AG10803 (cell line): ENCODE results near the gene ZNF782.
"Not testable (repeated sequence)": the region's sequence is repeated elsewhere in the genome, so short reads cannot be mapped to it uniquely, and the experiment has no call there.

Experiments
- DNase-seq: peaks from one replicate; pipeline ENCODE4 v3.0.0; 2010; ENCODE audit warnings: low read depth
- H3K4me3 ChIP-seq: 2 replicates; pipeline ENCODE4 v1.5.1; 2011; ENCODE audit warnings: mild to moderate bottlenecking, low read length, control low read depth
- CTCF ChIP-seq: conservative IDR thresholded peaks from 2 replicates; pipeline ENCODE4 v1.5.1; 2011; ENCODE audit warnings: mild to moderate bottlenecking, low read length, control low read depth, inconsistent platforms

The ZNF782 gene

GRCh38 chr9:96867079-96867804, 12.9 kb upstream of the ZNF782 start:
- no peak for TF ChIP-seq CTCF
- DNase-seq: no peak
- H3K4me3 ChIP-seq: no peak overlapping the region

DNA sequence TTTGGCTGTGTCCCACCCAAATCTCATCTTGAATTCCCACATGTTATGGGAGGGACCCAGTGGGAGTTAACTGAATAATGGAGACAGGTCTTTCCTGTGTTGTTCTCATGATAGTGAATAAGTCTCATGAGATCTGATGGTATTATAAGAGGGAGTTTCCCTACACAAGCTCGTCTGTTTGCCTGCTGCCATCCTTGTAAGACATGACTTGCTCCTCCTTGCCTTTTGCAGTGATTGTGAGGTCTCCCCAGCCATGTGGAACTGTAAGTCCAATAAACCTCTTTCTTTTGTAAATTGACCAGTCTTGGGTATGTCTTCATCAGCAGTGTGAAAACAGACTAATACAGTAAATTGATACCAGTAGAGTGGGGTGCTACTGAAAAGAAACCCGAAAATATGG, 10.9 kb upstream of the ZNF782 start:
- not testable (repeated sequence) for DNase-seq, H3K4me3 ChIP-seq

DNA sequence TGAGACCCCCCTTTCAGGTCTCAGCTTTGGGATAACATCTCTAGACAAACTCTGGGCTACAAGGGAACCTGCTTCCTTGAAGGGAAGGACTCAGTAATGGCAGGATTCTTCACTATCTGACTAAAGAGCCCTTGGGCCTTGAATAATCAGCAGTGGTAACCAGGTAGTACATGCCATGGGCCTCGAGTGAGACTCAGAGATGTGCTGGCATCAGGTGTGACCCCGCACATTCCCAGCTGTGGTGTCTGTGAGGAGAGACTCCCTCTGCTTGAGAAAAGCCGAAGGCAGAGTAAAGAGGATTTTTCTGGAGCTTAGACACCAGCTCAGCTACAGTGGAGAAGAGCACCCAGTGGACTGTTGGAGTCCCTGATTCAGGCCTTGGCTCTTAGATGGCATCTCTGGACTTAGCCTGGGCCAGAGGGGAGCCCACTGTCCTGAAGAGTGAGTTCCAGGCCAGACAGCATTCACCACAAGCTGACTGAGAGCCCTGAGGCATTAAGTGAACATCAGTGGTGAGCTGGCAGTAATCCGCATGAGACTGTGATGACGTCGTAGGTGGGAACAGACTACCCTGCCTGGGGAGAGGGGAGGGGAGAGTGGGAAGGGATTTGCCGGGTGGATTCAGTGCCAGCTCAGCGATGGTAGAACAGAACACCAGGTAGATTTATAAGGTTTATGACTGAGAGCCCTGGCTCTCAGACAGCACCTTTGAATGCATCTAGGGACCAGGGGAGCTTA, 5.3 kb upstream of the ZNF782 start:
- DNase-seq: peak; percentile 20
- TF ChIP-seq CTCF: no peak
- no peak overlapping the region for H3K4me3 ChIP-seq

GRCh38 chr9:96858670-96859069, 4.4 kb upstream of the ZNF782 start:
- no peak overlapping the region for H3K4me3 ChIP-seq
- TF ChIP-seq CTCF: no peak
- no peak for DNase-seq

GRCh38 chr9:96858018-96858573, 3.8 kb upstream of the ZNF782 start:
- no peak overlapping the region for H3K4me3 ChIP-seq
- peak; percentile 29 for DNase-seq
- no peak for TF ChIP-seq CTCF

DNA sequence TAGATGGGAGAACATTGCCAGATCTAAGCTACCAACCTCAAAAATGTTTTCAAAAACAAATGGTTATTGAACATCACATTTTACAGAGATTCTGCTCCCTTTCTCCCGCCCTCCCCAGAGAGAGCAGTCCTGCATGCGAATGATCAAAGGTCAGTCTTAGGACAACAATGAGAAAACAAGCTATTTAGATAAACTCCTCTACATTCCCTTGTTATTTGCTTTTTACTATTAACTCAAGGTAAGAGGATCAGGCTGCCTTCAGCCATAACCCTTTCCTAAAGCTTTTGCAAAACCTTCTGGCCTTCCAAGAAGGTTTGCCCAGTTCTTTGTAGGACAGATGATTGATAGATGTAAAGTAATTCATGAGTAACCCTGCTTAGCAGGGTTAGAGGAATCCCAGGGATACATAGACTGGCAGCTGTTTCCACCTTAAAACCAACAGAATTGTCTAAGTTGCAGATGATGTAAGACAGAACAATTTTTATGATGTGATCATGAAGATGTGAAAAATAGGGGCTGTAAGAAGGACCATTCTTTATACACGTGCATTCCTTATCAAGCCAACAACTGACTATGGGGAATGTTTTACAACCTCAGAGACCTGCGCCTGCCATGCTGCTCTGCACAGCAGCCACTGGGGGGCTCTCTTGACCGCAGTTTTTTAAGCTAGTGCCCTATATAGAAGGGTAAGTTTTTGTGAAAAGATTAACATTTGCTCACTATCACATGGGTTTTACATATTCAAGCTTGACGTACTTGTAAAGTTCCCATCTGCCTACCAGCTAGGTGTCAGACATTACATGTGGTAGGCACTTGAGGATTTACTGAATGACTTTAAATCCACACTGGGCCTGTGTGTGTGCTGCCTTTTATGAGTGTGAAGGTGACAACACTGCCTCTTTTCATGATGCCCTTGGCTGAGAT, 2.3 kb upstream of the ZNF782 start:
- peak; percentile 65 for DNase-seq
- TF ChIP-seq CTCF: peak; percentile 96
- H3K4me3 ChIP-seq: no peak overlapping the region

- TF ChIP-seq CTCF: no peak
- H3K4me3 ChIP-seq: peak overlapping the region; percentile 81
- no peak for DNase-seq
Measured at GRCh38 chr9:96854651-96855273, 448 bp upstream of the ZNF782 start.
